Activated CD8-positive, alpha-beta T cell treated with anti-CD3 and anti-CD28 coated beads for 36 hours (primary cell): ENCODE measurements around the gene SDSL. TPM values are rescaled to one million over a fixed set of nuclear protein-coding genes. Genes with fewer than 3 reads are reported as not detected.

ENCODE experiments used
- ATAC-seq: fragments of 200-7000 bp; cut with Tn5 transposase; one replicate; pipeline ENCODE4 v1.10.0; 2021; ENCODE audit warnings: mild to moderate bottlenecking, moderate library complexity
- CTCF ChIA-PET: fragments of 350-600 bp; sonication (Branson Sonifier 250); formaldehyde crosslinking; loops from one replicate; lab custom pipeline; 2021; ENCODE audit warnings: antibody characterized with exemption; lab: Charles Lee
- POLR2A ChIA-PET: fragments of 350-600 bp; sonication (Branson Sonifier 250); formaldehyde crosslinking; loops from one replicate; lab custom pipeline; 2021; ENCODE audit warnings: antibody characterized with exemption; lab: Charles Lee
- DNase-seq: peaks from one replicate; pipeline ENCODE4 v3.0.0-alpha.2; 2020
- H3K27ac Mint-ChIP-seq: one replicate; pipeline ENCODE4 v1.8.0; 2021; ENCODE audit warnings: mild to moderate bottlenecking, mixed read lengths
- H3K27me3 Mint-ChIP-seq: one replicate; pipeline ENCODE4 v1.8.0; 2021; ENCODE audit warnings: mixed read lengths
- H3K36me3 Mint-ChIP-seq: one replicate; pipeline ENCODE4 v1.8.0; 2021; ENCODE audit warnings: low read depth, mixed read lengths
- H3K4me1 Mint-ChIP-seq: one replicate; pipeline ENCODE4 v1.8.0; 2021; ENCODE audit warnings: low read depth, mixed read lengths
- H3K4me3 Mint-ChIP-seq: one replicate; pipeline ENCODE4 v1.8.0; 2021; ENCODE audit warnings: mild to moderate bottlenecking, moderate library complexity, mixed read lengths
- H3K9me3 Mint-ChIP-seq: one replicate; pipeline ENCODE4 v1.8.0; 2021; ENCODE audit warnings: mixed read lengths
- intact Hi-C: fragments of 100-400 bp; cut with micrococcal nuclease; formaldehyde crosslinking; loops from one replicate; pipeline ENCODE4 v1.10.0; 2022
- total RNA-seq, 2 experiments: library from RNA; stranded (reverse); gene quantifications; one replicate each; pipeline ENCODE4 v1.2.3, GENCODE V29; 2021
- TF ChIP-seq, protein P1 (sequence below): fragments of 200-600 bp; IDR thresholded peaks from one replicate; pipeline ENCODE4 v1.8.0; 2022; ENCODE audit warnings: antibody characterized with exemption, mild to moderate bottlenecking

Gene SDSL
- total RNA-seq, 2 experiments from 2014 or later: not detected

DNA sequence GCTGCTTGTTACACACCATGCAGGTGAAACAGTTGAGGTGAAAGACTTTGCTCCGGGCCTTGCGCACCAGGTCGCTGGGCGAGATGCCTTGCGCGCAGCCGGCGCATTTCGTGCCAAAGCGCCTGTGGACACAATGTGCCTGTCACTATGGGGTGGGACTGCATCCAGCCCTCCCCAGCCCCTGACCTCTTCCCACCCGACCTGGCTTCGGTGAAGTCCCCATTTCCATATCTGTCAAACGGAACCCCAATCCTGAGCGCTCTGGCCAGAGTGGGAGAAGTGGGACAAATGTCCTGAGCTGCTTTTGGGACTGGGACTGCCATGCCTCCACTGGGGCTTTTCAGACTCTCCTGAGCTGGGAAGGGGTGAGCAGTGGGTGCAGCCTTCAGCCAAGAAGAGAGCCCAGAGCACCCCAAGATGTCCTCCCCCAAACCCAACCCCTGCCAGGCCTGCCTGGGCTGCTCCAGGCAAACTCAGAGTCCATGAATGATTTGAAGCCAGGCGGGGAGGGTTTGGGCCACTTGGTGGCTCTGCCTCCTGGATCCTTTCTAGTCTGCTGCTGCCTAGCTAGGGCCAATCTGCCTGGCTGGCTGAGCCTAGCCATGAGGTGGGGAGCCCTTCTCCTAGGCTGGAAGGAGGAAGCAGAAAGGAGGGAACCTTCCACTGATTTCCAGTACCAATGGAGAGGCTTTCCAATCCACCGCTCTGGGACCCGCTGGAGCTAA is 47.2 kb downstream of the SDSL start:
- H3K27ac Mint-ChIP-seq: no peak overlapping the region
- H3K27me3 Mint-ChIP-seq: peaks cover 76% of the 10 kb centered on the region
- peaks cover 11% of the 10 kb centered on the region for H3K4me1 Mint-ChIP-seq
- POLR2A ChIA-PET: interaction anchor here (0.6 kb wide), 1 partner anchor 272 kb away, joined by 3 read pairs; no protein-coding TSS in a partner anchor
- H3K4me3 Mint-ChIP-seq: no peak overlapping the region
- TF ChIP-seq, protein P1, sequence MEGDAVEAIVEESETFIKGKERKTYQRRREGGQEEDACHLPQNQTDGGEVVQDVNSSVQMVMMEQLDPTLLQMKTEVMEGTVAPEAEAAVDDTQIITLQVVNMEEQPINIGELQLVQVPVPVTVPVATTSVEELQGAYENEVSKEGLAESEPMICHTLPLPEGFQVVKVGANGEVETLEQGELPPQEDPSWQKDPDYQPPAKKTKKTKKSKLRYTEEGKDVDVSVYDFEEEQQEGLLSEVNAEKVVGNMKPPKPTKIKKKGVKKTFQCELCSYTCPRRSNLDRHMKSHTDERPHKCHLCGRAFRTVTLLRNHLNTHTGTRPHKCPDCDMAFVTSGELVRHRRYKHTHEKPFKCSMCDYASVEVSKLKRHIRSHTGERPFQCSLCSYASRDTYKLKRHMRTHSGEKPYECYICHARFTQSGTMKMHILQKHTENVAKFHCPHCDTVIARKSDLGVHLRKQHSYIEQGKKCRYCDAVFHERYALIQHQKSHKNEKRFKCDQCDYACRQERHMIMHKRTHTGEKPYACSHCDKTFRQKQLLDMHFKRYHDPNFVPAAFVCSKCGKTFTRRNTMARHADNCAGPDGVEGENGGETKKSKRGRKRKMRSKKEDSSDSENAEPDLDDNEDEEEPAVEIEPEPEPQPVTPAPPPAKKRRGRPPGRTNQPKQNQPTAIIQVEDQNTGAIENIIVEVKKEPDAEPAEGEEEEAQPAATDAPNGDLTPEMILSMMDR: no peak
- DNase-seq: no peak
- intact Hi-C loops: no loop called here
- ATAC-seq: no peak
- CTCF ChIA-PET: interaction anchor here (0.9 kb wide), 2 partner anchors 10 to 44 kb away, joined by 3 to 4 read pairs; no protein-coding TSS in a partner anchor
- H3K9me3 Mint-ChIP-seq: no peaks in the 10 kb centered on the region
- H3K36me3 Mint-ChIP-seq: no peaks in the 10 kb centered on the region

DNA sequence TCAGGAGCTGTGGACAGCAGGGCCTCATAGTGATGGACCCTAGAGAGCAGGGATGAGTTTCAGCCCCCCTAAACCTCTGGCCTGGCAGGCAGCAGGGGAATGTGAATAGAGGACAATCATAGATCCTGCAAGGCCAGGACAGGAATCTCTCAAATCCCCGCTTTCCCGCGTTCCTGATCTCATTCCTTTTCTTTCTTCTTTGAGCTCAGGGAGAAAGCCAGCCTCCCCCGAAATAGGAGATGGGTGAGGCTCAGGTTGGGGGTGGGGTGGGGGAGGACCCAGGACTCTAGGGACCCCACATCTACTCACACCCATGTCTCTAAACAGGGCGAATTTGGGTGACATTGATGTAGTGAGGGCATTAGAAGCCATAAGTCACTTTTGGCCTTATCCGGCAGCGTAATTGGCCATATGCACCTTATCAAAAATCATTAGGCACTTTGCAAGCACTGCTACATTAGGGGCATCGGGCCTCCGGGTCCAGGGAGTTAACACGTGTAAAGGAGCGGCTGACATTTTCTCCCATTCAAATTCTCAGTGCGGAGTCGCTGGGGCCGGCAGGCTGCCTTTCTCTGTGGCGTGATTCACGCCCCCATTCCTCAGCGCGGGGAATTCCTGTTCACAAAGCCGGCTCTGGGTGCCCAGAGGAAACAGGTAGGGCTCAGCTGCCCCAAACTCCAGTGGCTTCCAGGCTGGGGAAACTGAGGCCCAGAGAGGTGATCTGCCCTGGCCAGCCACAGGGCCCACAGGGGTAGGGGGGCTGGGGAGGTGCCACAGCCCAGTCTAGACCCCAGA is 48.0 kb downstream of the SDSL start:
- intact Hi-C loops: loop anchor here (10.0 kb wide), 1 partner anchor 1225 kb away; no protein-coding TSS in a partner anchor
- H3K27ac Mint-ChIP-seq: no peak overlapping the region
- TF ChIP-seq, protein P1: no peak
- H3K27me3 Mint-ChIP-seq: peaks cover 76% of the 10 kb centered on the region
- DNase-seq (no peak), ATAC-seq (no peak)
- ChIA-PET POLR2A (no interaction called here), CTCF (no interaction called here)
- H3K36me3 Mint-ChIP-seq: no peaks in the 10 kb centered on the region
- H3K4me1 Mint-ChIP-seq: peaks cover 11% of the 10 kb centered on the region
- H3K9me3 Mint-ChIP-seq: no peaks in the 10 kb centered on the region
- H3K4me3 Mint-ChIP-seq: no peak overlapping the region

DNA sequence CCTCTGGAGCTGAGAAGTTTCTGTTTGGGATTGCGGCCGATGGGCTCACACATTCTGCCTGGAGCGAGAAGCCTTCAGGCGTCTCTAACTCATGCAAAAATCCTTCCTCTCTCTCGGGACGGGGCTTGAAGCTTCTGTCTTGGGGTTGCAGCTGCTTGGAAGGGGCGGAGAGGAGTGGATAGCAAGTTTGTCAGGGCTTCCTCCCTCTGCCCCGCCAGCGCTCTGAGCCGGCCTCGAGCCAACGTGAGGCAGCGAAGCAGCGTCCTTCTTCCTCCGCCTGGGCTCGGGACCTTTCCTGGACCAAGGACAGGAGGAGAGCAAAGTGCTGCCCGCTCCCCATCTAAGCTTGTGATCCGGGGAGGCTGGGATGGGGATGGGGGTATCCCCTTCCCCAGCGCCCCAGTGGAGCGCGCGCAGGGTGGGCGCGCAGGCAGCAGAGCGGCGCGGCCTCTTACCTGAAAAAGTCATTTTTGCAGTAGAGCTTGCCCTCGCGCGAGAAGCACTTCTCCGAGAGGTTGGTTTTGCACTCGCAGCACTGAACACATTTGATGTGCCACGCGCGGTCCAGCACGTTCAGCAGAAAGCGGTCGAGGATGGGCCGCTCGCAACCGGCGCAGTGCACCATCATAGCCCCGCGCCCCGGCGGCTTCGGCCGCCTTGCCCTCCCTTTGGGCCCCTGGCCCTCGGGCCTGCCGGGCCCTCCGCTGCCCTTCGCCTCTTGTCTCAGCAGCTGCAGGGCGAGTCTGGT is 48.9 kb downstream of the SDSL start:
- intact Hi-C loops: loop anchor here (10.0 kb wide), 1 partner anchor 1224 kb away; no protein-coding TSS in a partner anchor
- no peak for DNase-seq
- H3K4me3 Mint-ChIP-seq: no peak overlapping the region
- no peaks in the 10 kb centered on the region for H3K9me3 Mint-ChIP-seq
- H3K36me3 Mint-ChIP-seq: no peaks in the 10 kb centered on the region
- ChIA-PET POLR2A (interaction anchor here (0.5 to 0.6 kb wide), 2 partner anchors 67 to 1720 kb away, joined by 3 to 4 read pairs; no protein-coding TSS in a partner anchor), CTCF (no interaction called here)
- peaks cover 9% of the 10 kb centered on the region for H3K4me1 Mint-ChIP-seq
- peaks cover 77% of the 10 kb centered on the region for H3K27me3 Mint-ChIP-seq
- no peak overlapping the region for H3K27ac Mint-ChIP-seq
- TF ChIP-seq, protein P1: no peak
- no peak for ATAC-seq

DNA sequence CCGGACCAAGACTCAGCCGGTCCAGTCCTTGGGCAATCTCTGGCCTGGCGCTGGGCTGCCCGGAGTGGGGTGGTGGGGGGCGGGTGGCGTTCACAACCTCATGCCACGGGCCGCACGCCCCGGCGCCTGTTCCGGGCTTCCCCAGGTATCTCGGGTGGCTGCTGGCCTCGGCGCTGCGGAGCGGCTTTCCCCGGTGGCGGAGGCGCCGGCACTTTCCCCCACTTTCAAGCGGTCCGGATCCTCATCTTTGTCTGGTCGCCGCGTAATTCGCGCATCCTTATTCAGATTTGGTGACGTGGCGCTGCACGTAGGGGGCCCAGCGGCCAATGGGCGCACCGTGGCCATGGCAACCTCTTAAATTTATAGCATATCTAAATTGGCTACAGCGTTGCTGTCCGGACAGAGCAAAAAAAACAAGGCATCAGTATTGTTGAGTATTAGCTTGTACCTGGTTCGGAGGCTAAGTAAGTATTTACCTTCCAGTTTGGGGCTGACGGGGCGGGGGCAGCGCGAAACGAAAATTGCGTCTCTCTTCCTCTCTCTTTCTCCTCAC is 49.5 kb downstream of the SDSL start, which contains the start of gene LHX5:
Gene LHX5 (minus strand): TSS at position 253 of the 553 bp plus-strand sequence. CDS start 373 bp downstream, outside the sequence.
- peaks cover 8% of the 10 kb centered on the region for H3K4me1 Mint-ChIP-seq
- no peaks in the 10 kb centered on the region for H3K9me3 Mint-ChIP-seq
- TF ChIP-seq, protein P1: no peak
- DNase-seq: no peak
- intact Hi-C loops: loop anchor here (10.0 kb wide), 1 partner anchor 1223 kb away; no protein-coding TSS in a partner anchor
- no peak within 1 kb of the TSS for H3K27ac Mint-ChIP-seq
- H3K4me3 Mint-ChIP-seq: no peak within 1 kb of the TSS
- ATAC-seq: no peak
- no peaks in the 10 kb centered on the region for H3K36me3 Mint-ChIP-seq
- H3K27me3 Mint-ChIP-seq: peaks cover 72% of the 10 kb centered on the region
- POLR2A ChIA-PET: interaction anchor here (0.6 kb wide), 1 partner anchor 1721 kb away, joined by 3 read pairs; no protein-coding TSS in a partner anchor
- CTCF ChIA-PET: no interaction called here
